Measurements from ENCODE around the gene PRDM16.

PRDM16 gene

GRCh38 chr1:3075666-3076362, 6.8 kb downstream of the PRDM16 start:
- TF ChIP-seq TOX (CRISPR knock-in tag; IDR thresholded peaks at IDR 0.05; ENCODE audit: borderline replicate concordance) (no peak), ESRRG (CRISPR knock-in tag; IDR thresholded peaks at IDR 0.05) (no peak), TCF4 (CRISPR knock-in tag; IDR thresholded peaks at IDR 0.05; ENCODE audit: borderline replicate concordance) (no peak), ZFP30 (CRISPR knock-in tag; IDR thresholded peaks at IDR 0.05) (no peak), ISL1 (CRISPR knock-in tag; IDR thresholded peaks at IDR 0.05) (no peak), ARNTL (CRISPR knock-in tag; IDR thresholded peaks at IDR 0.05; ENCODE audit: borderline replicate concordance, low read depth) (no peak), PPARA (CRISPR knock-in tag; IDR thresholded peaks at IDR 0.05; ENCODE audit: borderline replicate concordance) (no peak), GLIS3 (CRISPR knock-in tag; IDR thresholded peaks at IDR 0.05) (no peak), CSRNP3 (CRISPR knock-in tag; IDR thresholded peaks at IDR 0.05) (no peak)
- no peak for ATAC-seq

GRCh38 chr1:3076363-3076740, 7.3 kb downstream of the PRDM16 start:
- no peak for ATAC-seq
- TF ChIP-seq PATZ1 (CRISPR knock-in tag; IDR thresholded peaks at IDR 0.05; ENCODE audit: borderline replicate concordance) (no peak), BACH2 (CRISPR knock-in tag; IDR thresholded peaks at IDR 0.05; ENCODE audit: borderline replicate concordance) (no peak), CSRNP3 (CRISPR knock-in tag; IDR thresholded peaks at IDR 0.05) (no peak), ZFP30 (CRISPR knock-in tag; IDR thresholded peaks at IDR 0.05) (no peak), CSDC2 (CRISPR knock-in tag; IDR thresholded peaks at IDR 0.05) (no peak), ISL1 (CRISPR knock-in tag; IDR thresholded peaks at IDR 0.05) (no peak), ZNF8 (CRISPR knock-in tag; IDR thresholded peaks at IDR 0.05) (no peak)

GRCh38 chr1:3077081-3077480, 8.1 kb downstream of the PRDM16 start:
- TF ChIP-seq CREB5 (CRISPR knock-in tag; IDR thresholded peaks at IDR 0.05; ENCODE audit: low read depth) (no peak), ISL1 (CRISPR knock-in tag; IDR thresholded peaks at IDR 0.05) (no peak), SNAI2 (CRISPR knock-in tag; IDR thresholded peaks at IDR 0.05) (no peak), TCF4 (CRISPR knock-in tag; IDR thresholded peaks at IDR 0.05; ENCODE audit: borderline replicate concordance) (no peak), POU6F1 (CRISPR knock-in tag; IDR thresholded peaks at IDR 0.05; ENCODE audit: borderline replicate concordance, low read depth) (no peak), TSHZ2 (CRISPR knock-in tag; IDR thresholded peaks at IDR 0.05) (no peak)
- no peak for ATAC-seq
